Inferior parietal cortex (tissue), 1 donor: ENCODE measurements around the gene SEMA4A.
"Not testable (repeated sequence)": the region's sequence is repeated elsewhere in the genome, so short reads cannot be mapped to it uniquely, and the experiment has no call there.

Experiments used
- DNase-seq: peaks from one replicate; pipeline ENCODE4 v3.0.0-alpha.2; 2016; ENCODE audit errors: extremely low spot score

Gene SEMA4A

GRCh38 chr1:156194300-156194652 lies 40.9 kb downstream of the SEMA4A start:
- peak; percentile 32 for DNase-seq

DNA sequence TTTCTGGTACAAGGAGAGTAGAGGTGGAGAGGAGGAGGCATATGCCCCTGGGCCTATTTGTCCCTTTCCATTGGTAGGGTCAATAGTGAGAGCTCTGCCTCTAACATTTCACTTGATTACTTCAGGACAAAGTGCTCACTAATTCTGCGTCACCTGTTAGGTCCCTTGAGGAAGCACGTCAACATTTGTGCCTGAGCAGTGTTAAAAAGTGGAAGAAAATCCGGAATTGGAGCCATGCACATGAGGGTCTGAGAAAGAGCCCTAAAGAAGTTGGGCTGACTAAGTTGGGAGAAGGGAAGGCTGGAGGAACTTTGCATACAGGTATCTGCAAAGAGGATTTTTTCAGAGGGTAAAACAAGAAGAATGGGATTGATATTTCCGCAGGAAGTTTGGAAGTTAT lies 42.5 kb downstream of the SEMA4A start:
- DNase-seq: no peak

- DNase-seq: no peak
Measured at GRCh38 chr1:156196445-156196844, 43.1 kb downstream of the SEMA4A start.

- DNase-seq: no peak
Measured at GRCh38 chr1:156198831-156199349, 45.5 kb downstream of the SEMA4A start.

- no peak for DNase-seq
Measured at GRCh38 chr1:156200044-156200443, 46.7 kb downstream of the SEMA4A start.

GRCh38 chr1:156203331-156203730 lies 49.9 kb downstream of the SEMA4A start:
- DNase-seq: no peak

DNA sequence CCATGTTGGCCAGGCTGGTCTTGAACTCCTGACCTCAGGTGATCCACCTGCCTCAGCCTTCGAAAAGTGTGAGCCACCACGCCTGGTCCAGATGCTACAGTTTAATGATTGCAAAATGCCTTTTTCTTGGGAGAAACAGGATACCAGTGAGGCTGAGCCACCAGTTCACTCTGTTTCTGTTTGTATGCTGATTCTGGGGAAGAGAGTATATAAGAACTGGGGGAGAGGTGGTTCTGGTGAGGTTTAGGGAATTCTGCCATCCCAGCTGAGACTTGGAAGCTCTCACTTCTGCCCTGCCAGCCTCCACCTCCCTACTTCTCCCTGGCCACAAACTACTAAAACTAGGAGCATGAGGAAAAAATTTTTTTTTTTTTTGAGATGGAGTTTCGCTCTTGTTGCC lies 51.3 kb downstream of the SEMA4A start:
- DNase-seq: no peak

DNA sequence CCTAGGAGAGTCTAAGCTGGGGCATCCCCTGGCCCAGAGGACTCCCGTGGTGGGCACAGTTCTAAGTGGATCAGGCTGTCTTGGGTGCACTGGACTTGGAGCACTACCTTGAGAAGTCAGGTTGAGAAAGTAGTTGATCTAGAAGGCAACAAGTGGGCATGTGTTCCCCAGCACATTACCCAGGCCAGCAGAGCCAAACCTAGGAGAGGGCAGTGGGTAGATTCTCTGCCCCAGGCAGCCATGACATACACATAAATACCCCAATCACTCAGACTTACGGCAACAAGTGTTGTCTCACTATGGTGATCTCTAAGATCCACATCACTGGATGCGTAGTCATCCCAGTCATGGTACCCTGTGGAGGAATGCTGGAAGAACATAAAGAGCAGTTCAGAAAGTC lies 57.9 kb downstream of the SEMA4A start:
- DNase-seq: no peak

DNA sequence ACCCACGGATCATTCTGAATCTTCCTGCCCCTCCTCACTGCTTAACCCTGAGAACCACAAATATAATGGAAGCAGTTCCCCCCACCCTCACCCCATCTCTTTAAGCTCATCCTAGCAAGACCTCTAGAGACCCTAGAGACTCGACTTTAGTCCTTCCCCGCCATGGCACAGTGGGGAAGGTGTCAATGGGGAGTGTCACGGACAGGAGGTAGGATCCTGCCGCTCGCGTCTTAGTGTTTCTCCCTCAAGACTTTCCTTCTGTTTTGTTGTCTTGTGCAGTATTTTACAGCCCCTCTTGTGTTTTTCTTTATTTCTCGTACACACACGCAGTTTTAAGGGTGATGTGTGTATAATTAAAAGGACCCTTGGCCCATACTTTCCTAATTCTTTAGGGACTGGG lies 58.7 kb downstream of the SEMA4A start:
- no peak for DNase-seq

DNA sequence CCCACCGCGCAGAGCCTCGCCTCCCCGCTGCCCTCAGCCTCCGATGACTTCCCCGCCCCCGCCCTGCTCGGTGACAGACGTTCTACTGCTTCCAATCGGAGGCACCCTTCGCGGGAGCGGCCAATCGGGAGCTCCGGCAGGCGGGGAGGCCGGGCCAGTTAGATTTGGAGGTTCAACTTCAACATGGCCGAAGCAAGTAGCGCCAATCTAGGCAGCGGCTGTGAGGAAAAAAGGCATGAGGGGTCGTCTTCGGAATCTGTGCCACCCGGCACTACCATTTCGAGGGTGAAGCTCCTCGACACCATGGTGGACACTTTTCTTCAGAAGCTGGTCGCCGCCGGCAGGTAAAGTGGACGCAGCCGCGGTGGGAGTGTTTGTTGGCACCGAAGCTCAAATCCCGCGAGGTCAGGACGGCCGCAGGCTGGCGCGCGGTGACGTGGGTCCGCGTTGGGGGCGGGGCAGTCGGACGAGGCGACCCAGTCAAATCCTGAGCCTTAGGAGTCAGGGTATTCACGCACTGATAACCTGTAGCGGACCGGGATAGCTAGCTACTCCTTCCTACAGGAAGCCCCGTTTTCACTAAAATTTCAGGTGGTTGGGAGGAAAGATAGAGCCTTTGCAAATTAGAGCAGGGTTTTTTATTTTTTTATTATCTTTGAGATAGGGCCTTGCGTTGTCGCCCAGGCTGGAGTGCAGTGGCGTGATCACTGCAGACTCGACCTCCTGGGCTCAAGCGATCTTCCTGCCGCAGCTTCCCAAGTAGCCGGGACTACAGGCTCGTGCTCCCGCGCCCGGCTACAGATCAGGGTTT lies 59.7 kb downstream of the SEMA4A start, which contains the start of gene PMF1:
Gene PMF1 (plus strand): TSS at position 175 of the 811 bp plus-strand sequence. CDS start 9 bp downstream, at position 184.
- DNase-seq: peak; percentile 97

- peak; percentile 18 for DNase-seq
Measured at GRCh38 chr1:156213644-156213966, 60.2 kb downstream of the SEMA4A start.

DNA sequence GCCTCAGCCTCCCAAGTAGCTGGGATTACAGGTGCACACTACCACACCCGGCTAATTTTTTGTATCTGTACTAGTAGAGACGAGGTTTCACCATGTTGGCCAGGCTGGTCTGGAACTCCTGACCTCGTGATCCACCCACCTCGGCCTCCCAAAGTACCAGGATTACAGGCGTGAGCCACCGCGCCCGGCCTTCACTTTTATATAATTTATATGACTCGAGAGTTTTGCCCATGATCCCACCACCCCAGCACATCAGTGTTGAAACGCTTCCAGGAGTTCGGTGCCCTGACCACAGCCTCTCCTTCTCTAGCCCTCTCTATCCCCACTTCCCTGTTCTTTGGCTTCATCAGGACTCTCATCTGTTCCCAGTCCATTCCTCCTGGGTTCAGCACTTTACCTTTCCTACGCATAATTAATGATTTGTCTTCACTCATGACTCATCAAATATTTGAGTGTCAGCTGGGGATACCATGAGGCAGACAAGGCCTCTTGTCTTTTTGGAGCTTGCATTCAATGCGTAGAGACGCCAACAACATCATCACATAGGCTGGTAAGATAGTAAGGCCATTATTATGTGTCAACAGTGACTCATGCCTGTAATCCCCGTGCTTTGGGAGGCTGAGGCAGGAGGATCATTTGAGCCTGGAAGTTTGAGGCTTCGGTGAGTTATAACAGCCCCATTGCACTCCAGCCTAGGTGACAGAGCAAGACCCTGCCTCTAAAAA lies 60.8 kb downstream of the SEMA4A start:
- DNase-seq: no peak

- not testable (repeated sequence) for DNase-seq
Measured at GRCh38 chr1:156216361-156217086, 63.1 kb downstream of the SEMA4A start.

- DNase-seq: peak; percentile 39
Measured at GRCh38 chr1:156217871-156218270, 64.5 kb downstream of the SEMA4A start.

GRCh38 chr1:156220226-156220625 lies 66.8 kb downstream of the SEMA4A start:
- no peak for DNase-seq

DNA sequence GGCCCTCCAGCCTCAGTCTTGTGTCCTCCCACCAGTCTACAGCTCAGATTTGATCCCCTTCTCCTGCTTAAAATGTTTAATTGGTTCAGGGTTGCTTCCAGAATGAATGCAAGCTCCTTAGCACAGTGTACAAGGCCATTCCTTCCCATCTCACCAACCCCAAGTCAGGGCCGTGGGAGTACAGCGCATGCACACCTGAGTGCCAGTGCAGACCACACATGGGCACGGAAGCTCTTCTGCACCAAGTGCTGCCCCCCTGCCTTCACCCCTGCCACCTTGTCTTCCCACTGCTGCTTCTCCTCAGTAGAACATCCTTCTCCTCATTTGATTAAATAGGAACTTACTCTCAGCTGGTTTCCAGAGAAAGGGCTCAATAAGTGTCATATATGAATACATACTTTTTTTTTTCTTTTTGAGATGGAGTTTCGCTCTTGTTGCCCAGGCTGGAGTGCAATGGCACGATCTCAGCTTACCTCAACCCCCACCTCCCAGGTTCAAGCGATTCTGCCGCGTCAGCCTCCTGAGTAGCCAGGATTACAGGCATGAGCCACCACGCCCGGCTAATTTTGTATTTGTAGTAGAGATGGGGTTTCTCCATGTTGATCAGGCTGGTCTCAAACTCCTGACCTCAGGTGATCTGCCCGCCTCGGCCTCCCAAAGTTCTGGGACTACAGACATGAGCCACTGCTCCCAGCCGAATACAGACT lies 68.8 kb downstream of the SEMA4A start:
- no peak for DNase-seq

GRCh38 chr1:156225677-156226014 lies 72.3 kb downstream of the SEMA4A start:
- DNase-seq: no peak

DNA sequence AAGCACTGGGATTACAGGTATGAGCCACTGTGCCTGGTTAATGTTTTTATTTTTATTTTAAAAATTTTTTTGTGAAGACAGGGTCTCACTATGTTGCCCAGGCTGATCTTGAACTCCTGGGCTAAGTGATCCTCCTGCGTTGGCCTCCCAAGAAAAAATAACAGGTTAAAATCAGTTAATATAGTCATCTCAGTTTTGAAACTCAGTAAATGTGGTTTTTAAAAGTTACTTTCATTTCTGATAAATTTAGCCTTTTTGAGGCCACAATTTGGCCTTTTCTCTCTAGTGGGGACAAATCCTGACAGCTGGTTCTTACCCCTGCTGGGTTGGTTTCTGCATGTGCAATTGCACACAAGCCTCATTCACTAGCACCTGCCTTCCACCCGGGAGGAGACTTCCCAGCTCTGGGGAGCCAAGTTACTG lies 72.7 kb downstream of the SEMA4A start:
- no peak for DNase-seq

DNA sequence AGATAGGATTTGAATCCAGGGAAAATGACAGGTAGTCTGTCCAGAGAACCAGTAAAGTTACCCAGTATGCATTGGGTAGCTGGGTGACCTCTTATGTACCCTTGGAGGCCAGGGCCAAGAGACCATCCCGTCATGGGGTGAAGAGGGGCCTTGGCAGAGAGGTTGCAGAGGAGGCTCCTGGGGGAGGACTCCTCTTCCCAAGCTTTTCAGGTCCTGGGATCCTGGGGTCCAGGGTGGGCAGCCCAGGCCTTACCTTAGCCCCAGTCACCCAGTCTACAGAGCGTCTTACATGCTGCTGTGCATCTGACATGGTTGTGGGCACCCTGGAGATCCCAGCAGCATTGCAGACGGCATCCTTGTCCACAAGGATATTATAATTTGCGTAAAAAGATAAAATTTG lies 73.4 kb downstream of the SEMA4A start:
- no peak for DNase-seq
